ENCODE results near the gene STARD8.

Gene STARD8

GRCh38 chrX:68755616-68756125, 108.2 kb downstream of the STARD8 start:
- H3K4me2 ChIP-seq (ENCODE audit: low read length), result no peak overlapping the region
- H3K36me3 ChIP-seq (replicated peaks; ENCODE audit: low read depth, low read length), result no peaks in the 10 kb centered on the region
- no peaks in the 10 kb centered on the region for H3K27me3 ChIP-seq (ENCODE audit: low read depth, low read length)
- no peak overlapping the region for H3K9ac ChIP-seq (ENCODE audit: low read length)
- H2AFZ ChIP-seq (ENCODE audit: low read depth, low read length), result no peak overlapping the region
- H3K9me3 ChIP-seq (ENCODE audit: insufficient read depth, low read length), result no peaks in the 10 kb centered on the region
- no peaks in the 10 kb centered on the region for H4K20me1 ChIP-seq (ENCODE audit: insufficient read depth, low read length)
- no peaks in the 10 kb centered on the region for H3K79me2 ChIP-seq (ENCODE audit: low read length)
- H3K4me3 ChIP-seq (ENCODE audit: low read length), result no peak overlapping the region
- H3K27ac ChIP-seq (ENCODE audit: low read length), result no peak overlapping the region
- TF ChIP-seq EZH2phosphoT487 (IDR thresholded peaks at IDR 0.05; ENCODE audit: low read depth) (no peak), CTCF (IDR thresholded peaks at IDR 0.05; ENCODE audit: low read depth, low read length) (no peak)
- peaks cover 8% of the 10 kb centered on the region for H3K4me1 ChIP-seq (ENCODE audit: low read length)

GRCh38 chrX:68757331-68757730, 109.9 kb downstream of the STARD8 start:
- H4K20me1 ChIP-seq (ENCODE audit: insufficient read depth, low read length), result no peaks in the 10 kb centered on the region
- H3K9me3 ChIP-seq (ENCODE audit: insufficient read depth, low read length), result no peaks in the 10 kb centered on the region
- TF ChIP-seq CTCF (IDR thresholded peaks at IDR 0.05; ENCODE audit: low read depth, low read length) (no peak), EZH2phosphoT487 (IDR thresholded peaks at IDR 0.05; ENCODE audit: low read depth) (no peak)
- H3K4me3 ChIP-seq (ENCODE audit: low read length), result no peak overlapping the region
- H3K27ac ChIP-seq (ENCODE audit: low read length), result no peak overlapping the region
- H3K9ac ChIP-seq (ENCODE audit: low read length), result no peak overlapping the region
- no peaks in the 10 kb centered on the region for H3K79me2 ChIP-seq (ENCODE audit: low read length)
- no peak overlapping the region for H2AFZ ChIP-seq (ENCODE audit: low read depth, low read length)
- peaks cover 8% of the 10 kb centered on the region for H3K4me1 ChIP-seq (ENCODE audit: low read length)
- no peak overlapping the region for H3K4me2 ChIP-seq (ENCODE audit: low read length)
- no peaks in the 10 kb centered on the region for H3K27me3 ChIP-seq (ENCODE audit: low read depth, low read length)
- H3K36me3 ChIP-seq (replicated peaks; ENCODE audit: low read depth, low read length), result no peaks in the 10 kb centered on the region

GRCh38 chrX:68757731-68758130, 110.3 kb downstream of the STARD8 start:
- H3K27ac ChIP-seq (ENCODE audit: low read length), result no peak overlapping the region
- H3K9me3 ChIP-seq (ENCODE audit: insufficient read depth, low read length), result no peaks in the 10 kb centered on the region
- no peaks in the 10 kb centered on the region for H4K20me1 ChIP-seq (ENCODE audit: insufficient read depth, low read length)
- peaks cover 8% of the 10 kb centered on the region for H3K4me1 ChIP-seq (ENCODE audit: low read length)
- H3K4me3 ChIP-seq (ENCODE audit: low read length), result no peak overlapping the region
- H3K9ac ChIP-seq (ENCODE audit: low read length), result no peak overlapping the region
- H3K4me2 ChIP-seq (ENCODE audit: low read length), result no peak overlapping the region
- no peaks in the 10 kb centered on the region for H3K27me3 ChIP-seq (ENCODE audit: low read depth, low read length)
- TF ChIP-seq EZH2phosphoT487 (IDR thresholded peaks at IDR 0.05; ENCODE audit: low read depth) (no peak), CTCF (IDR thresholded peaks at IDR 0.05; ENCODE audit: low read depth, low read length) (no peak)
- H3K79me2 ChIP-seq (ENCODE audit: low read length), result no peaks in the 10 kb centered on the region
- H2AFZ ChIP-seq (ENCODE audit: low read depth, low read length), result no peak overlapping the region
- H3K36me3 ChIP-seq (replicated peaks; ENCODE audit: low read depth, low read length), result no peaks in the 10 kb centered on the region

- Histone ChIP-seq H3K4me2 (ENCODE audit: low read length) (no peak overlapping the region), H3K27me3 (ENCODE audit: low read depth, low read length) (no peaks in the 10 kb centered on the region), H3K9ac (ENCODE audit: low read length) (no peak overlapping the region), H3K4me3 (ENCODE audit: low read length) (no peak overlapping the region), H3K36me3 (replicated peaks; ENCODE audit: low read depth, low read length) (no peaks in the 10 kb centered on the region), H2AFZ (ENCODE audit: low read depth, low read length) (no peak overlapping the region), H3K79me2 (ENCODE audit: low read length) (no peaks in the 10 kb centered on the region), H3K4me1 (ENCODE audit: low read length) (peaks cover 8% of the 10 kb centered on the region), H4K20me1 (ENCODE audit: insufficient read depth, low read length) (no peaks in the 10 kb centered on the region), H3K27ac (ENCODE audit: low read length) (no peak overlapping the region), H3K9me3 (ENCODE audit: insufficient read depth, low read length) (no peaks in the 10 kb centered on the region)
- TF ChIP-seq EZH2phosphoT487 (IDR thresholded peaks at IDR 0.05; ENCODE audit: low read depth) (no peak), CTCF (IDR thresholded peaks at IDR 0.05; ENCODE audit: low read depth, low read length) (no peak)
Measured at GRCh38 chrX:68758671-68759070, 111.2 kb downstream of the STARD8 start.

Measured in OCI-LY3 (cell line).